ENCODE results near the gene FSTL4. TPM values are rescaled to one million over a fixed set of nuclear protein-coding genes. Genes with fewer than 3 reads are reported as not detected.

Gene FSTL4
- total and polyA plus RNA-seq, 2 of the 4 experiments (the other 2 are of a cell fraction) = 0.18 TPM; not detected in 1

DNA sequence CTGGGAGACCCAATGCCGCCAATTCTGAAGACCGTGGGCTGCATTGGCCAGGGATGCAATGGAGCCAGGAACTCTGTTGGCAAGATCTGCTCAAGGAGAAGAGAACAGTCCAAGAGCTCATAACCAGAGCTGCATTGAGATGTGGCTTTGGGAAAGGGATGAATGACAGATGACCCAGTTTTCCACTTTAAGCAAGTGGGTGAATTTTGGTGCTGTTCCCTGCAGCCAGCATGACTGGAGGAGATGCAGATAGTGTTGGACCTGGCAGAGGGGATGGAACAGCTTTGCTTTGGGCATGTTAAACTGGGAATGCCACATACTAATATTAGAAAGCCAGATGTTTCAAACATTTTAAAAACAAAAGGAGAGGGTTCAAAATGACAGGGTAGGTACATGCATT is 143.1 kb downstream of the FSTL4 start:
- H3K9ac ChIP-seq (ENCODE audit: low read depth, low read length) = no peak overlapping the region
- no peaks in the 10 kb centered on the region for H3K36me3 ChIP-seq (ENCODE audit: control insufficient read depth, insufficient read depth, low read length)
- no peak overlapping the region for H2AK9ac ChIP-seq (replicated peaks; ENCODE audit: low read depth, low read length, poor library complexity)
- H3K4me1 ChIP-seq (ENCODE audit: control insufficient read depth, insufficient read depth, low read length) = no peaks in the 10 kb centered on the region
- in situ Hi-C loops (cut with MboI; ENCODE audit: low sequenced_read_pairs) (no loop called here), dilution Hi-C loops (cut with HindIII; ENCODE audit: low sequenced_read_pairs, unreplicated experiment) (no loop called here), intact Hi-C loops (cut with micrococcal nuclease) (no loop called here)
- no peak overlapping the region for H4K8ac ChIP-seq (ENCODE audit: low read depth in 2 of 2, low read length in 2 of 2)
- no peak overlapping the region for H3K4me3 ChIP-seq (ENCODE audit: insufficient read depth, low read depth, low read length)
- no peak overlapping the region for H3K27ac ChIP-seq (ENCODE audit: insufficient read depth, low read length)
- no peaks in the 10 kb centered on the region for H4K20me1 ChIP-seq (ENCODE audit: insufficient read depth, low read length)
- no peak overlapping the region for H2AFZ ChIP-seq (replicated peaks; ENCODE audit: low read length, poor library complexity)
- no peaks in the 10 kb centered on the region for H3K79me1 ChIP-seq (ENCODE audit: low read depth in 1 of 2, low read length in 2 of 2)
- POLR2A ChIA-PET (ENCODE audit: unreplicated experiment) = no interaction called here
- H2AK5ac ChIP-seq (ENCODE audit: low read depth, low read length) = no peak overlapping the region
- H2BK120ac ChIP-seq (ENCODE audit: low read depth, low read length) = no peak overlapping the region
- no peak for TF ChIP-seq RFX5 (IDR thresholded peaks at IDR 0.05; ENCODE audit: low read depth, low read length)
- TF ChIP-seq, protein P1, sequence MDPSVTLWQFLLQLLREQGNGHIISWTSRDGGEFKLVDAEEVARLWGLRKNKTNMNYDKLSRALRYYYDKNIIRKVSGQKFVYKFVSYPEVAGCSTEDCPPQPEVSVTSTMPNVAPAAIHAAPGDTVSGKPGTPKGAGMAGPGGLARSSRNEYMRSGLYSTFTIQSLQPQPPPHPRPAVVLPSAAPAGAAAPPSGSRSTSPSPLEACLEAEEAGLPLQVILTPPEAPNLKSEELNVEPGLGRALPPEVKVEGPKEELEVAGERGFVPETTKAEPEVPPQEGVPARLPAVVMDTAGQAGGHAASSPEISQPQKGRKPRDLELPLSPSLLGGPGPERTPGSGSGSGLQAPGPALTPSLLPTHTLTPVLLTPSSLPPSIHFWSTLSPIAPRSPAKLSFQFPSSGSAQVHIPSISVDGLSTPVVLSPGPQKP (IDR thresholded peaks at IDR 0.05; ENCODE audit: borderline replicate concordance, low read depth, low read length) = no peak
- TF ChIP-seq MAZ (IDR thresholded peaks at IDR 0.05; ENCODE audit: borderline replicate concordance, low read depth, low read length) = no peak
- no peak for TF ChIP-seq RCOR1 (IDR thresholded peaks at IDR 0.05; ENCODE audit: insufficient replicate concordance, low read length)
- TF ChIP-seq, protein P2, sequence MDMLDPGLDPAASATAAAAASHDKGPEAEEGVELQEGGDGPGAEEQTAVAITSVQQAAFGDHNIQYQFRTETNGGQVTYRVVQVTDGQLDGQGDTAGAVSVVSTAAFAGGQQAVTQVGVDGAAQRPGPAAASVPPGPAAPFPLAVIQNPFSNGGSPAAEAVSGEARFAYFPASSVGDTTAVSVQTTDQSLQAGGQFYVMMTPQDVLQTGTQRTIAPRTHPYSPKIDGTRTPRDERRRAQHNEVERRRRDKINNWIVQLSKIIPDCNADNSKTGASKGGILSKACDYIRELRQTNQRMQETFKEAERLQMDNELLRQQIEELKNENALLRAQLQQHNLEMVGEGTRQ (IDR thresholded peaks at IDR 0.05; ENCODE audit: low read depth, low read length) = no peak
- no peak for TF ChIP-seq POLR2A (IDR thresholded peaks at IDR 0.05; ENCODE audit: low read depth, low read length)
- TF ChIP-seq NFE2L2 (IDR thresholded peaks at IDR 0.05; ENCODE audit: low read depth, low read length) = no peak
- no peak for TF ChIP-seq BHLHE40 (IDR thresholded peaks at IDR 0.05; ENCODE audit: low read depth, low read length)
- peaks cover 4% of the 10 kb centered on the region for H3K27me3 ChIP-seq (ENCODE audit: control insufficient read depth, insufficient read depth, low read length)
- H4K91ac ChIP-seq (ENCODE audit: insufficient read depth, low read depth, low read length) = no peak overlapping the region
- no peak for DNase-seq
- WGBS, 2 experiments (ENCODE audit: extremely low coverage in 2 of 2, insufficient read length in 1 of 2) = 100% methylated on average over 1 of the region's 2 CpGs; no CpG with 5 or more reads in 1 of the 2 experiments
- H3K14ac ChIP-seq (replicated peaks; ENCODE audit: low read depth, low read length) = no peak overlapping the region
- H3K18ac ChIP-seq (ENCODE audit: low read depth, low read length) = no peak overlapping the region
- no peak overlapping the region for H3K23ac ChIP-seq (ENCODE audit: low read depth, low read length)
- H3K9me1 ChIP-seq (ENCODE audit: insufficient read depth, low read length) = peaks cover 3% of the 10 kb centered on the region; the same call in 1 of the 2 replicates
- no peak overlapping the region for H4K5ac ChIP-seq (ENCODE audit: low read depth, low read length)
- no peak overlapping the region for H3K4ac ChIP-seq (ENCODE audit: low read depth, low read length)
- no peak overlapping the region for H2BK5ac ChIP-seq (ENCODE audit: low read depth, low read length, poor library complexity, severe bottlenecking)
- ATAC-seq (ENCODE audit: low read depth) = no peak
- H2BK20ac ChIP-seq (ENCODE audit: low read depth, low read length) = no peak overlapping the region
- no peak overlapping the region for H2BK15ac ChIP-seq (ENCODE audit: low read depth, low read length)
- no peak overlapping the region for H3K56ac ChIP-seq (ENCODE audit: extremely low read depth, insufficient read depth, low read length)
- CTCF ChIA-PET = no interaction called here
- no TSS peak for BruUV-seq (replicated peaks)
- H3K4me2 ChIP-seq (ENCODE audit: low read depth, low read length) = no peak overlapping the region
- H3K9me3 ChIP-seq (ENCODE audit: control insufficient read depth, insufficient read depth, low read length) = no peaks in the 10 kb centered on the region

Data from IMR-90 (cell line).